MM.1S (cell line): ENCODE measurements around the gene NCDN.

Source experiments
- EZH2 ChIP-seq: fragments of 300-600 bp; sonication (generic); optimal IDR thresholded peaks from 2 replicates; pipeline ENCODE3; 2017; ENCODE audit warnings: low read depth, mild to moderate bottlenecking, antibody characterized with exemption, low read length, mixed read lengths
- TF ChIP-seq, protein P1 (sequence below): fragments of 300-600 bp; sonication (generic); IDR thresholded peaks from 2 replicates; pipeline ENCODE4 v1.5.1; 2016; ENCODE audit warnings: antibody characterized with exemption, low read length, mixed read lengths

DNA sequence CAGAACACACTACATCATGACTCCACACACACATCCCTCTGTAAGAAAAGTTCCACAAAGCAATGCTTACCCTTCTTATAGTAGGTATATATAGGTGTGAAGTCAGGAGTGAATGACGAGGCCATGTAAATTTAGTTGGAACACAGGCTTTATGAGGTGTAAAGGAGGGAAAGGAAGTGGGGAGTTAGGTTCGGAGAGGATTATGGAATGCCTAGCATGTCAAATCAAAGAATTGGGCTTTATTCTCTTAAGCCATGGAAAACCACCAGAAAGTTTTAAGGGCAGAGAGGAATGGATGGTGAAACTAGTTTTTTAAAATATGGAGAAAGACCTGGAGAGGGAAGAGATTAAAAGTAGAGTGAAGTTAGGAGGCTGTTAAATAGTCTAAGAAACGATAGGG lies 41.8 kb downstream of the NCDN start:
- TF ChIP-seq, protein P1, sequence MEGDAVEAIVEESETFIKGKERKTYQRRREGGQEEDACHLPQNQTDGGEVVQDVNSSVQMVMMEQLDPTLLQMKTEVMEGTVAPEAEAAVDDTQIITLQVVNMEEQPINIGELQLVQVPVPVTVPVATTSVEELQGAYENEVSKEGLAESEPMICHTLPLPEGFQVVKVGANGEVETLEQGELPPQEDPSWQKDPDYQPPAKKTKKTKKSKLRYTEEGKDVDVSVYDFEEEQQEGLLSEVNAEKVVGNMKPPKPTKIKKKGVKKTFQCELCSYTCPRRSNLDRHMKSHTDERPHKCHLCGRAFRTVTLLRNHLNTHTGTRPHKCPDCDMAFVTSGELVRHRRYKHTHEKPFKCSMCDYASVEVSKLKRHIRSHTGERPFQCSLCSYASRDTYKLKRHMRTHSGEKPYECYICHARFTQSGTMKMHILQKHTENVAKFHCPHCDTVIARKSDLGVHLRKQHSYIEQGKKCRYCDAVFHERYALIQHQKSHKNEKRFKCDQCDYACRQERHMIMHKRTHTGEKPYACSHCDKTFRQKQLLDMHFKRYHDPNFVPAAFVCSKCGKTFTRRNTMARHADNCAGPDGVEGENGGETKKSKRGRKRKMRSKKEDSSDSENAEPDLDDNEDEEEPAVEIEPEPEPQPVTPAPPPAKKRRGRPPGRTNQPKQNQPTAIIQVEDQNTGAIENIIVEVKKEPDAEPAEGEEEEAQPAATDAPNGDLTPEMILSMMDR = no peak
- no peak for TF ChIP-seq EZH2
